Measurements from ENCODE around the gene NRXN3. TPM values are rescaled to one million over a fixed set of nuclear protein-coding genes. Genes with fewer than 3 reads are reported as not detected.
"Not testable (repeated sequence)": the region's sequence is repeated elsewhere in the genome, so short reads cannot be mapped to it uniquely, and the experiment has no call there.

The NRXN3 gene
- polyA plus RNA-seq, 1 experiment = 7.0 TPM

GRCh38 chr14:79101388-79101787 lies 931.2 kb downstream of the NRXN3 start:
- CTCF ChIA-PET = no interaction called here
- POLR2A ChIA-PET = no interaction called here
- Histone ChIP-seq H3K4me3 (ENCODE audit: low read depth, low read length) (no peak overlapping the region), H3K27me3 (ENCODE audit: control insufficient read depth, insufficient read depth, low read length) (no peaks in the 10 kb centered on the region), H3K36me3 (ENCODE audit: control insufficient read depth, insufficient read depth, low read length) (no peaks in the 10 kb centered on the region)
- TF ChIP-seq CTCF (IDR thresholded peaks at IDR 0.05; ENCODE audit: insufficient read depth, low read depth, low read length) = no peak
- no peak for DNase-seq (ENCODE audit: low read depth)

GRCh38 chr14:79103764-79104163 lies 933.6 kb downstream of the NRXN3 start:
- ChIA-PET CTCF (no interaction called here), POLR2A (no interaction called here)
- Histone ChIP-seq H3K36me3 (ENCODE audit: control insufficient read depth, insufficient read depth, low read length) (no peaks in the 10 kb centered on the region), H3K27me3 (ENCODE audit: control insufficient read depth, insufficient read depth, low read length) (no peaks in the 10 kb centered on the region), H3K4me3 (ENCODE audit: low read depth, low read length) (no peak overlapping the region)
- no peak for DNase-seq (ENCODE audit: low read depth)
- TF ChIP-seq CTCF (IDR thresholded peaks at IDR 0.05; ENCODE audit: insufficient read depth, low read depth, low read length) = no peak

GRCh38 chr14:79110564-79110963 lies 940.4 kb downstream of the NRXN3 start:
- POLR2A ChIA-PET; H3K36me3 ChIP-seq (ENCODE audit: control insufficient read depth, insufficient read depth, low read length); CTCF ChIA-PET; H3K4me3 ChIP-seq (ENCODE audit: low read depth, low read length); H3K27me3 ChIP-seq (ENCODE audit: control insufficient read depth, insufficient read depth, low read length); DNase-seq (ENCODE audit: low read depth): not testable (repeated sequence)

- ChIA-PET POLR2A (no interaction called here), CTCF (interaction anchor here (0.6 kb wide), 1 partner anchor 211 kb away, joined by 6 read pairs; no protein-coding TSS in a partner anchor)
- Histone ChIP-seq H3K4me3 (ENCODE audit: low read depth, low read length) (no peak overlapping the region), H3K36me3 (ENCODE audit: control insufficient read depth, insufficient read depth, low read length) (no peaks in the 10 kb centered on the region), H3K27me3 (ENCODE audit: control insufficient read depth, insufficient read depth, low read length) (no peaks in the 10 kb centered on the region)
- TF ChIP-seq CTCF (IDR thresholded peaks at IDR 0.05; ENCODE audit: insufficient read depth, low read depth, low read length) = no peak
- no peak for DNase-seq (ENCODE audit: low read depth)
These were observed 941.9 kb downstream of the NRXN3 start for GRCh38 chr14:79111987-79112501.

- H3K4me3 ChIP-seq (ENCODE audit: low read depth, low read length) = no peak overlapping the region
- DNase-seq (ENCODE audit: low read depth) = no peak
- no peaks in the 10 kb centered on the region for H3K36me3 ChIP-seq (ENCODE audit: control insufficient read depth, insufficient read depth, low read length)
- no peaks in the 10 kb centered on the region for H3K27me3 ChIP-seq (ENCODE audit: control insufficient read depth, insufficient read depth, low read length)
- TF ChIP-seq CTCF (IDR thresholded peaks at IDR 0.05; ENCODE audit: insufficient read depth, low read depth, low read length) = no peak
- ChIA-PET CTCF (no interaction called here), POLR2A (no interaction called here)
These were observed 947.4 kb downstream of the NRXN3 start for GRCh38 chr14:79117561-79117960.

- H3K4me3 ChIP-seq (ENCODE audit: low read depth, low read length) = no peak overlapping the region
- TF ChIP-seq CTCF (IDR thresholded peaks at IDR 0.05; ENCODE audit: insufficient read depth, low read depth, low read length) = no peak
- POLR2A ChIA-PET = no interaction called here
- no peak for DNase-seq (ENCODE audit: low read depth)
- H3K27me3 ChIP-seq (ENCODE audit: control insufficient read depth, insufficient read depth, low read length) = no peaks in the 10 kb centered on the region
- H3K36me3 ChIP-seq (ENCODE audit: control insufficient read depth, insufficient read depth, low read length) = no peaks in the 10 kb centered on the region
- CTCF ChIA-PET = no interaction called here
These were observed 948.1 kb downstream of the NRXN3 start for GRCh38 chr14:79118291-79118690.

Data from BJ (cell line).